Brain microvascular endothelial cell (primary cell): ENCODE results near the gene DENND1A.

ENCODE experiments used
- DNase-seq: peaks from one replicate; pipeline ENCODE4 v3.0.0-alpha.2; 2020
- H3K27ac ChIP-seq: fragments of 250-450 bp; sonication (Bioruptor Pico); 2 replicates; pipeline ENCODE4 v1.5.1; 2020; ENCODE audit warnings: mild to moderate bottlenecking, moderate library complexity
- H3K27me3 ChIP-seq: fragments of 250-450 bp; sonication (Bioruptor Pico); replicated peaks from 2 replicates; pipeline ENCODE4 v1.5.1; 2020; ENCODE audit warnings: mild to moderate bottlenecking
- H3K36me3 ChIP-seq: fragments of 250-450 bp; sonication (Bioruptor Pico); replicated peaks from 2 replicates; pipeline ENCODE4 v1.5.1; 2020; ENCODE audit warnings: mild to moderate bottlenecking
- H3K4me3 ChIP-seq: 2 replicates; pipeline ENCODE4 v1.5.1; 2011; ENCODE audit warnings: low read depth, mild to moderate bottlenecking, control low read depth, low read length, moderate library complexity
- in situ Hi-C: cut with HindIII; loops from 2 replicates; pipeline ENCODE4 v1.10.0; 2017; ENCODE audit warnings: low sequenced_read_pairs, low pct_ligation_motif_present
- TF ChIP-seq, protein P1 (sequence below): IDR thresholded peaks from 2 replicates; pipeline ENCODE4 v1.5.1; 2011; ENCODE audit warnings: low read depth, mild to moderate bottlenecking, moderate library complexity, low read length, control low read depth, inconsistent platforms; ENCODE audit errors: missing control alignments

Gene DENND1A

DNA sequence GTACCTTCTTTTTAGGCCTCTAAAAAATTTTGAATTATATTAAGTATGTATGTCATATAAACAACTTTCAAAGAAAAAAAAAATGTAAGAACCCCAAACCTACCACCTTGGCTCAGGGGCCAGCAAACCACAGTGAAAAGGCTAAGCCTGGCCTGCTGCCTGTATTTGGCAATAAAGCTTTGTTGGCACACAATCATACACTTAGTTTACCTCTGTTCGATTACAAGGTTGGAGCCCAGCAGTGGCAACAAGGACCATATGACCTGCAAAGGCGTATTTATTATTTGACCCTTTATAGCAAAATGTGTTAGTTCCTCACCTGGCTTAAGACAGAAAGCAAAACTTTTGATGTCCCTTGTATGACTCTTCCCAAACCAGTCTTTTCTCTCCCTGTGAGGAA lies 282.8 kb downstream of the DENND1A start:
- no peak overlapping the region for H3K27ac ChIP-seq
- H3K27me3 ChIP-seq = no peaks in the 10 kb centered on the region
- no peak overlapping the region for H3K4me3 ChIP-seq
- no peak for DNase-seq
- in situ Hi-C loops = no loop called here
- H3K36me3 ChIP-seq = no peaks in the 10 kb centered on the region
- TF ChIP-seq, protein P1, sequence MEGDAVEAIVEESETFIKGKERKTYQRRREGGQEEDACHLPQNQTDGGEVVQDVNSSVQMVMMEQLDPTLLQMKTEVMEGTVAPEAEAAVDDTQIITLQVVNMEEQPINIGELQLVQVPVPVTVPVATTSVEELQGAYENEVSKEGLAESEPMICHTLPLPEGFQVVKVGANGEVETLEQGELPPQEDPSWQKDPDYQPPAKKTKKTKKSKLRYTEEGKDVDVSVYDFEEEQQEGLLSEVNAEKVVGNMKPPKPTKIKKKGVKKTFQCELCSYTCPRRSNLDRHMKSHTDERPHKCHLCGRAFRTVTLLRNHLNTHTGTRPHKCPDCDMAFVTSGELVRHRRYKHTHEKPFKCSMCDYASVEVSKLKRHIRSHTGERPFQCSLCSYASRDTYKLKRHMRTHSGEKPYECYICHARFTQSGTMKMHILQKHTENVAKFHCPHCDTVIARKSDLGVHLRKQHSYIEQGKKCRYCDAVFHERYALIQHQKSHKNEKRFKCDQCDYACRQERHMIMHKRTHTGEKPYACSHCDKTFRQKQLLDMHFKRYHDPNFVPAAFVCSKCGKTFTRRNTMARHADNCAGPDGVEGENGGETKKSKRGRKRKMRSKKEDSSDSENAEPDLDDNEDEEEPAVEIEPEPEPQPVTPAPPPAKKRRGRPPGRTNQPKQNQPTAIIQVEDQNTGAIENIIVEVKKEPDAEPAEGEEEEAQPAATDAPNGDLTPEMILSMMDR = no peak

DNA sequence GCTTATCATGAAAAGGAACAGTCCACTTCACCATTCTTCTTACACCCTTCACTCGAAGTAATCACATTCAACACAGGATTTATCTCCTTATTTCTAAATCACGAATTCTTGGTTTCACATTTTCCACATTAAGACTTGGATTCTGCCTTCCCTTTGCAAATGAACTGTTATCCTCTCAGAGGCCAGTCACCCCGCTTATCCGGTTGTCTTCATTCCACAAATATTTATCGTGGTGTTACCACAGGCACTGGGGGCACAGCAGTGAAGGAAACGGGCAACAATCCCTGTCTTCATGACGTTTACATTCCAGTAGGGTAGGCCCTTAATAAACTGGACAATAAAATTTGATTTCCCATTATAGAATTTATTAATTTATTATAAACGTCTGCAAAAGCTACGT lies 284.2 kb downstream of the DENND1A start:
- H3K27me3 ChIP-seq = no peaks in the 10 kb centered on the region
- H3K36me3 ChIP-seq = no peaks in the 10 kb centered on the region
- no peak overlapping the region for H3K4me3 ChIP-seq
- no peak overlapping the region for H3K27ac ChIP-seq
- in situ Hi-C loops = no loop called here
- TF ChIP-seq, protein P1 = no peak
- DNase-seq = no peak

DNA sequence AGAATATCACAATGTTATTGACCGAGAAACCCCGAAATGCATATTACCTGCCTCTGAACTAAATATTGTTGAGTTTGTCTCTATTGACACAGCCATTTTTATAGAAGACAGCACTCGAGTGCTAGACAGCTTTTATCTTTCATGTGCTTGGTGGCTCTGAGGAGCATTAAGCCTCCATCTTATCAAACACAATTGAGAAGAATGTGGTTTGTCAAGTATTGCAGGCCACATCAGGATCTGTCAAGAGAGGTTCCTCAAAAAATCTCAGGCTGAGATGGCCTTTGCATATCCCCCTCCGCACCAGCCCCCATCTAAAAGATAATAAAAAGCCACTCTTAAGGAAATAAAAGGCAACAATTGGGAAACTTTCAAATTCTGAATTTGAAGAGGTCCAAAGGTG lies 284.8 kb downstream of the DENND1A start:
- no peak for DNase-seq
- in situ Hi-C loops = no loop called here

DNA sequence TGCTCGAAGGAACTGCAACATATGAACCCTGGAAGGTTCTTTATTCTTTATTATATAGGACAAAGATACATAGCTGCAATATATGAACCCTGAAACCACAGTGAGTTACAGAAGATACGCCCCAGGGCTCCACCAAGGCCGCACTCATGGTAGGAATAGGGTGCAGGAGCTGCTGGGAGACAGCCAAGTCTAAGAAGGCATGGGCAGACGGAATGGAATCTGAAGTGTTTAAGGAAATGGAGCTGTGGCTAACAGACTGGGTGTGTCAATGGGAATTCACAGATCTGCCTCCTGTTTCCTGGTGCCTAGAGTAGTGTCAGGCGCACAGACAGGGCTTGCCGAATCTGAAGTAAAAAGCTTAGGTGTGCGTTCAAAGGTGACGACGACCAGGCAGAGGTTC lies 286.4 kb downstream of the DENND1A start:
- no peak for DNase-seq
- H3K4me3 ChIP-seq = no peak overlapping the region
- no peaks in the 10 kb centered on the region for H3K27me3 ChIP-seq
- TF ChIP-seq, protein P1 = no peak
- no peak overlapping the region for H3K27ac ChIP-seq
- in situ Hi-C loops = no loop called here
- H3K36me3 ChIP-seq = no peaks in the 10 kb centered on the region

More for the DNA sequence above, 284.8 kb downstream of the DENND1A start:
- Histone ChIP-seq H3K4me3 (no peak overlapping the region), H3K27ac (no peak overlapping the region), H3K27me3 (no peaks in the 10 kb centered on the region), H3K36me3 (no peaks in the 10 kb centered on the region)
- TF ChIP-seq, protein P1 = no peak

GRCh38 chr9:123642291-123643278 lies 287.3 kb downstream of the DENND1A start:
- no peaks in the 10 kb centered on the region for H3K27me3 ChIP-seq
- in situ Hi-C loops = no loop called here
- H3K4me3 ChIP-seq = no peak overlapping the region
- TF ChIP-seq, protein P1 = no peak
- DNase-seq = peak; percentile 28
- H3K36me3 ChIP-seq = no peaks in the 10 kb centered on the region
- H3K27ac ChIP-seq = no peak overlapping the region
